Melanocyte of skin (primary cell): ENCODE measurements around the gene PGA4. TPM values are rescaled to one million over a fixed set of nuclear protein-coding genes. Genes with fewer than 3 reads are reported as not detected.

ENCODE experiments used
- total RNA-seq, 2 donors: library from RNA; depleted of rRNA; stranded (reverse); fragments of >200 nt; gene quantifications; 2 replicates each; pipeline ENCODE4 v1.2.3, GENCODE V29; 2012

Gene PGA4
- total RNA-seq, result not detected

GRCh38 chr11:61222047-61222446, at the start of gene PGA4:
Gene PGA4 (plus strand): TSS chr11:61222347. CDS start chr11:61222401, 54 bp downstream.

GRCh38 chr11:61202950-61203746, 19.0 kb upstream of the PGA4 start, which contains the start of gene PGA3:
Gene PGA3 (plus strand): TSS chr11:61203515. CDS start chr11:61203565, 50 bp downstream.

GRCh38 chr11:61240875-61241274, 18.7 kb downstream of the PGA4 start, which contains the start of gene PGA5:
Gene PGA5 (plus strand): TSS chr11:61241175. CDS start chr11:61241227, 52 bp downstream.

Other genes starting within 250 kb of the PGA4 start
- gene CD5, start 119.9 kb upstream of the PGA4 start, total RNA-seq, result not detected
- gene VPS37C, start 60.9 kb upstream of the PGA4 start, total RNA-seq, result 10 to 100 TPM; 11.3 to 12.7 TPM
- not detected for gene PGA3, start 18.8 kb upstream of the PGA4 start, total RNA-seq
- not detected for gene PGA5, start 18.8 kb downstream of the PGA4 start, total RNA-seq
- under 1 TPM; 0.33 to 0.69 TPM for gene VWCE, start 73.0 kb downstream of the PGA4 start, total RNA-seq
- 100 to 1,000 TPM; 208 to 223 TPM for gene DDB1, start 110.8 kb downstream of the PGA4 start, total RNA-seq
- gene TKFC, start 110.9 kb downstream of the PGA4 start, total RNA-seq, result 10 to 100 TPM; 12.3 to 13.1 TPM
- gene CYB561A3, start 139.5 kb downstream of the PGA4 start, total RNA-seq, result 100 to 1,000 TPM; 198 to 918 TPM
- gene TMEM138, start 140.0 kb downstream of the PGA4 start, total RNA-seq, result 100 to 1,000 TPM; 127 to 164 TPM
- gene TMEM216, start 170.2 kb downstream of the PGA4 start, total RNA-seq, result 1 to 10 TPM; 3.1 to 5.0 TPM
- gene CPSF7, start 207.6 kb downstream of the PGA4 start, total RNA-seq, result 10 to 100 TPM; 25.5 to 29.6 TPM
- gene SDHAF2, start 207.8 kb downstream of the PGA4 start, total RNA-seq, result 10 to 100 TPM; 36.5 to 40.6 TPM